Activated T-helper 9 cell treated with anti-CD3 and anti-CD28 coated beads, Interleukin-2, amount 50 U/mL, for 16 hours (primary cell): ENCODE results near the gene CCDC7.
"Not testable (repeated sequence)": the region's sequence is repeated elsewhere in the genome, so short reads cannot be mapped to it uniquely, and the experiment has no call there.

Source experiments
- DNase-seq: peaks from one replicate; pipeline ENCODE4 v3.0.0-alpha.2; 2020; ENCODE audit warnings: low read depth

Gene CCDC7

DNA sequence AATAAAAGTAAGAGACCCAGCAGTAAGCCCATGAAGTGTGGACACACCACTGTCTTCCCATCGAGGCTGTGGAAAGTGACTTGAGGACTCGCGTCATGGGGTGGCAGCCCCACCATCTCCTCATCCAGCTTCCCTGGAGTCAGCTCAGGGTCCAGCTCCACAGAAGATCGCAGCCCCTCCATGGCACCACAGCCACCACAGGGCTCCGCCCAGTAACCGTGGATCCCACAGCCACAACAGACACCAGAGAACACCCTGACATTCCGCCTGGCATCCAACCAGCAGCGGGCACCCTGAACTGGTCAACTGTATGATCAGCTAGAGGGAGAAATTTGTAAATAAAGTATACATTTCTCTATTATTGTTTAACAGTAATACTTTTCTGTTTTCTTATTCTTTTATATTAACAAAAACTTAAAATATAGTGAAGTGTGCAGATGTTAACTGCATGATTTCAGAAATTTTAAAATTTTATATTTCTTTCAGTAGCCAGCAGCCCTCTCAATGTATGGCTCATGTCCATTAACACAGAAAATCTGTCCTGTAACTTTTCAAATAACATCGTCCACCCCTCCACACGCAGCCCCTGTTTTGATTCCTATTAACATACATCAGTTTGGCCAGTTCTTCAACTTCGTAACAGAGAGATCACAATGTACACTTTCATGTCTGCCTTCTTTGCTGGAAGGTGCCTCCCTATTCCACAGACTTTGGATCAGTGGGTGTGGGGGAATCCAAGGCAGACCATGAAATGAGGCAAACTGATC lies 442.4 kb downstream of the CCDC7 start:
- no peak for DNase-seq

DNA sequence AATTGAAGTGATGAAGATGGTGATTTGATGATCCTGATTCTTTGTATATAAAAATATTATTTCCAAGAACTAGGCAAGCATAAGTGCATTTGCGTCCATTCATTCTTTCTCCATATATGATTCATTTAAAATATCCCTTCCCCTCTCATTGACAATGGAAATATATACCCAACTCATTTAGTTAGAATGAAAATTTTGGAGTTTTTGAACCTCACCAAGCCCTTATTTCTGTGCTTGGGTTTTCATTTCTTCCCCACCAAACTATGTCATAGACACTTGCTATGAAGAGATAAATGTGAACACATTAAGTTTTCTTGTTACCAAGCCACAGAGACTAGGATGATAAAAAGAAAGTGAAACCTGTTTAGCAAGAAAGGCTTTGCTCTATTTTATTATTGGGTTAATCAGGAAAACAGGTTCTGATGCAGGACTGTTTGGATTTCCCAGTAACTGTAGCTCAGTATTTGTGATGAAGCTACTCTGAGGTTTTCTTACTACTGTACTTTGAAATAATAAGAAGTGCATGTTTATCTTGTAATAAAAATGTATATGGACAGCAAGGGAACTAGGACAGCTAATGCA lies 443.8 kb downstream of the CCDC7 start:
- DNase-seq = no peak

- DNase-seq = no peak
Measured at GRCh38 chr10:32890444-32890843, 444.5 kb downstream of the CCDC7 start.

GRCh38 chr10:32891261-32891660 lies 445.3 kb downstream of the CCDC7 start:
- no peak for DNase-seq

- DNase-seq = no peak
Measured at GRCh38 chr10:32893434-32893833, 447.5 kb downstream of the CCDC7 start.

GRCh38 chr10:32893916-32894664 lies 448.1 kb downstream of the CCDC7 start:
- no peak for DNase-seq

- DNase-seq = not testable (repeated sequence)
Measured at GRCh38 chr10:32895200-32895968, 449.4 kb downstream of the CCDC7 start.

GRCh38 chr10:32901815-32902214 lies 455.9 kb downstream of the CCDC7 start:
- DNase-seq = no peak

GRCh38 chr10:32905466-32905865 lies 459.5 kb downstream of the CCDC7 start:
- DNase-seq = no peak

- DNase-seq = no peak
Measured at GRCh38 chr10:32906595-32906994, 460.7 kb downstream of the CCDC7 start.

- DNase-seq = no peak
Measured at GRCh38 chr10:32909456-32909855, 463.5 kb downstream of the CCDC7 start.

DNA sequence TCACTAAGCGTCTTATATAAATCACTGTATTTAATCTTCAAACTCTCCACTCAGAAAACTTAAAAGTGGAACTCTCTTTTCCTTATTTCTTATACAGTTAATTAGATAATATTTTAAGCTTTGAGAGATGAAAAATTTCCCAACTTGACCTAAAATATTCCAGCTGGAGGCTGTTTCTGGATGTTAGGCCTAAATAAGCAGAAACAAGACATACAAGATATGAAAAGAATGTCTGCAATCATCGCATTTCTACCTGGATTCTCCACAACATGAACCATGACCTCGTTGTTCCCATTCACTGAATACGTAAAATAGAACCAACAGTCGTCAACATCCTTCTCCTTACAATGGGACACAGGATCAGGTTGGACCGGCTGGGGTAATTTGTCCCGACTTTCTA lies 464.0 kb downstream of the CCDC7 start:
- DNase-seq = not testable (repeated sequence)

DNA sequence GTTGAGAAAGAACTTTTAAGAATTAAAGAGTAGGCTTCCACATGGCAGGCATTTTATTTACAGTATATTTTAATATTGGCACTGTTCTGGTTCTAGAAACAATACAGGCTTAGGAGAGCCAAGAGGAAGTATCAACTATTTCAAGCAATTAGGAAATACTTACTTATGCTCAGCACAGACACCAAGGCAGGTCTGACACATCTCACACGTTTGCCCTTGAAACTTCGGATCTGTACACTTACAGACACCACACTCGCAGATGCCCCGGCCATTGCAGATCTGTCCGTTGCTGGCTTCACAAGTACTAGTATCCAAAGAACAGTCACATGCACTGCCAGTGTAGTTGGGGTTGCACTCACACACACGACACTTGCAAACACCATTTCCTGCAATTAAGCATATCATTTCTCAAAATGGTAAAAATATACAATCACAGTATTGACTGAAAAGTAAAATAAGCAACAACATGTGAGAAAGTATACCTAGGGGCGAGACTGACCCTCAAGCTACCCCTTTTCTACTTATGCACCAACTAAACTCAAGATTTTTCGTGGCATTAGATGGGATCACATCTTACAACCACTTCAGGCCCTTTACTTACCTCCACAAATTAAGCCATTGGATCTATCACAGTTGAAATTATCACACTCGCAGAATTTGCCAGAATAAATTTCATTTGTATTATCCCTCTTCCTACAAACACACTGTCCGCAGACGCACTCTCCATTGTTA lies 465.5 kb downstream of the CCDC7 start:
- no peak for DNase-seq

DNA sequence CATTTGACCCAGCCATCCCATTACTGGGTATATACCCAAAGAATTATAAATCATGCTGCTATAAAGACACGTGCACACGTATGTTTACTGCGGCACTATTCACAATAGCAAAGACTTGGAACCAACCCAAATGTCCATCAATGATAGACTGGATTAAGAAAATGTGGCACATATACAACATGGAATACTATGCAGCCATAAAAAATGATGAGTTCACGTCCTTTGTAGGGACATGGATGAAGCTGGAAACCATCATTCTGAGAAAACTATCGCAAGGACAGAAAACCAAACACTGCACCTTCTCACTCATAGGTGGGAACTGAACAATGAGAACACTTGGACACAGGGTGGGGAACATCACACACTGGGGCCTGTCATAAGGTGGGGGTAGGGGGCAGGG lies 471.9 kb downstream of the CCDC7 start:
- DNase-seq = not testable (repeated sequence)

DNA sequence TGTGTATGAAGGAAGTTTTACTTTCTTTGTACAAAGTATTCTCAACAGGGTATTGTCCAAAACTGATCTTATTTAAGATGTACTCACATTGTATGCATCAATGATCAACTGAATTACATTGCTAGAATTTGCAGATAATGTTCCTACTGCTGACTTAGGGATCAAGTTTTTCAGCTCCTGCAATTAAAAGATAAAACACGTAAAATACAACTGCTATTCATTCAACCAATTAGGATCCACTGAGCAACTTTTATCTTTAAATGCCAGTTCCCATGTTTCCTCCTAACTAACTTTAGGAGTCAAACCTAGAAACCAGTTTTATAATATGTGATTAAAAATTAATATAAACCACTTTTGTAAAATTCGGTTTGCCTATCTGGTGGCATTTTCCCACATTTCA lies 476.2 kb downstream of the CCDC7 start:
- no peak for DNase-seq

GRCh38 chr10:32923134-32923533 lies 477.2 kb downstream of the CCDC7 start:
- no peak for DNase-seq

GRCh38 chr10:32923849-32924248 lies 477.9 kb downstream of the CCDC7 start:
- no peak for DNase-seq
